HepG2 (cell line): ENCODE data around the gene TKTL1.

Experiments
- EP300 ChIP-seq, 3 experiments: sonication (generic) in 1 of 3; formaldehyde crosslinking in 1 of 3; IDR thresholded peaks; 2 replicates each; pipeline versions ENCODE4 v1.5.1 to v1.6.1; 2011 to 2020; ENCODE audit warnings: low read depth in 2 of 3, low read length in 2 of 3, borderline replicate concordance in 1 of 3, improper control_type of control experiment in 1 of 3, mild to moderate bottlenecking in 1 of 3, missing genetic modification reagents in 1 of 3, moderate library complexity in 1 of 3
- EZH2 ChIP-seq: conservative IDR thresholded peaks from 2 replicates; pipeline ENCODE4 v1.6.1; 2012; ENCODE audit warnings: mild to moderate bottlenecking, low read depth, low read length, moderate library complexity
- FLYWCH1 ChIP-seq: sonication (generic); formaldehyde crosslinking; IDR thresholded peaks from 2 replicates; pipeline ENCODE4 v1.8.1; 2023; ENCODE audit warnings: mild to moderate bottlenecking, missing genetic modification reagents
- FOXA3 ChIP-seq: IDR thresholded peaks from 2 replicates; pipeline ENCODE4 v1.6.1; 2016; ENCODE audit warnings: missing genetic modification reagents, missing compliant biosample characterization
- HDAC2 ChIP-seq: sonication (generic); formaldehyde crosslinking; IDR thresholded peaks from 2 replicates; pipeline ENCODE4 v1.4.0; 2020; ENCODE audit warnings: missing genetic modification reagents
- ZNF138 ChIP-seq: sonication (generic); formaldehyde crosslinking; IDR thresholded peaks from 2 replicates; pipeline ENCODE4 v1.5.0; 2020; ENCODE audit warnings: mild to moderate bottlenecking, low read depth, missing genetic modification reagents
- ZNF235 ChIP-seq: sonication (generic); formaldehyde crosslinking; IDR thresholded peaks from 2 replicates; pipeline ENCODE4 v1.8.1; 2023; ENCODE audit warnings: mild to moderate bottlenecking, missing genetic modification reagents, borderline replicate concordance
- ZNF274 ChIP-seq: sonication (generic); formaldehyde crosslinking; IDR thresholded peaks from 2 replicates; pipeline ENCODE4 v1.5.1; 2020; ENCODE audit warnings: mild to moderate bottlenecking, missing genetic modification reagents
- ZNF570 ChIP-seq: sonication (generic); formaldehyde crosslinking; IDR thresholded peaks from 2 replicates; pipeline ENCODE4 v1.4.0; 2020; ENCODE audit warnings: mild to moderate bottlenecking, missing genetic modification reagents, borderline replicate concordance
- ZNF777 ChIP-seq: sonication (generic); formaldehyde crosslinking; IDR thresholded peaks from 2 replicates; pipeline ENCODE4 v1.4.0; 2020; ENCODE audit warnings: missing genetic modification reagents
- TF ChIP-seq, protein P1 (sequence below): IDR thresholded peaks from 2 replicates; pipeline ENCODE4 v1.6.1; 2012; ENCODE audit warnings: inconsistent platforms
- TF ChIP-seq, protein P2 (sequence below): sonication (generic); formaldehyde crosslinking; IDR thresholded peaks from 2 replicates; pipeline ENCODE4 v1.5.0; 2020; ENCODE audit warnings: mild to moderate bottlenecking, missing genetic modification reagents

DNA sequence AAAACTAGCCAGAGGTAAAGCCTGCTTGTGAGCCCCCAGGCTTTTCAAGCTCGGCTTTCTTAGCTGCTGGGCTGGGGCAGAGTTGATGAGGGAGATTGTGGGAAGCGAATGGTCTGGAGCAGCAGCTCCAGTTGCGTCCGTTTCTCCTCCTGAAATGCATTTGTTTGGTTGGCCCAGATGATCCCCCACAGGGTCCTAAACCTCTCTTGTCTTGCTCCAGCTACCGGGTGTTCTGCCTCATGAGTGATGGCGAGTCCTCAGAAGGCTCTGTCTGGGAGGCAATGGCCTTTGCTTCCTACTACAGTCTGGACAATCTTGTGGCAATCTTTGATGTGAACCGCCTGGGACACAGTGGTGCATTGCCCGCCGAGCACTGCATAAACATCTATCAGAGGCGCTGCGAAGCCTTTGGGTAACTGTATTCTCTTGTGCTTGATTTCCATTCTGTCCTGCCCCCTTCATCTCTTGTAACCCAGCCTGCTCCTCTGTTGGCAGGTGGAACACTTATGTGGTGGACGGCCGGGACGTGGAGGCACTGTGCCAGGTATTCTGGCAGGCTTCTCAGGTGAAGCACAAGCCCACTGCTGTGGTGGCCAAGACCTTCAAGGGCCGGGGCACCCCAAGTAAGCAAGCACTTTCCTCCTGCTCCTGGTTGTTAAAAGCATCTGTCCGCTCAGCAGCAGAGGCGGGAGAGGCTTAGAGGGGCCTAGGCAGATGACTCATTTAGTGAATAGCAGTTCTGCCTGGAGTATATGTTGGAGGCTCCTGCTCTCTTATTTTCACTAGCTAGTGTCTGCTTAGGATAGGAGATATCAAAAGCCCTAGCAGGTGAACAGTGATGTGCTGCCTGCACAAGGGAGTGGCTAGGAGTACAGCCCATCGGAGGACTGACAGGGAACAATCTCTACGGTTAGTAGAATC, 15.3 kb downstream of the TKTL1 start:
- TF ChIP-seq, protein P1, sequence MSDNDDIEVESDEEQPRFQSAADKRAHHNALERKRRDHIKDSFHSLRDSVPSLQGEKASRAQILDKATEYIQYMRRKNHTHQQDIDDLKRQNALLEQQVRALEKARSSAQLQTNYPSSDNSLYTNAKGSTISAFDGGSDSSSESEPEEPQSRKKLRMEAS: no peak
- TF ChIP-seq FLYWCH1 (CRISPR knock-in tag) (no peak), ZNF777 (CRISPR knock-in tag) (no peak), FOXA3 (CRISPR knock-in tag) (no peak), EP300 (IDR thresholded peaks at IDR 0.05; ENCODE audit: low read depth in 2 of 2, low read length in 2 of 2) (no peak), EP300 (CRISPR knock-in tag; IDR thresholded peaks at IDR 0.05; ENCODE audit: borderline replicate concordance) (no peak), HDAC2 (no peak), ZNF235 (CRISPR knock-in tag) (no peak), ZNF138 (no peak), ZNF570 (CRISPR knock-in tag) (no peak), EZH2 (no peak), ZNF274 (CRISPR knock-in tag) (no peak)
- TF ChIP-seq, protein P2, sequence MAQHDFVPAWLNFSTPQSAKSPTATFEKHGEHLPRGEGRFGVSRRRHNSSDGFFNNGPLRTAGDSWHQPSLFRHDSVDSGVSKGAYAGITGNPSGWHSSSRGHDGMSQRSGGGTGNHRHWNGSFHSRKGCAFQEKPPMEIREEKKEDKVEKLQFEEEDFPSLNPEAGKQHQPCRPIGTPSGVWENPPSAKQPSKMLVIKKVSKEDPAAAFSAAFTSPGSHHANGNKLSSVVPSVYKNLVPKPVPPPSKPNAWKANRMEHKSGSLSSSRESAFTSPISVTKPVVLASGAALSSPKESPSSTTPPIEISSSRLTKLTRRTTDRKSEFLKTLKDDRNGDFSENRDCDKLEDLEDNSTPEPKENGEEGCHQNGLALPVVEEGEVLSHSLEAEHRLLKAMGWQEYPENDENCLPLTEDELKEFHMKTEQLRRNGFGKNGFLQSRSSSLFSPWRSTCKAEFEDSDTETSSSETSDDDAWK (CRISPR knock-in tag): no peak
